Sigmoid colon (tissue), 7 donors: ENCODE results near the gene TDRD7. TPM values are rescaled to one million over a fixed set of nuclear protein-coding genes. Genes with fewer than 3 reads are reported as not detected.
"Not testable (repeated sequence)": the region's sequence is repeated elsewhere in the genome, so short reads cannot be mapped to it uniquely, and the experiment has no call there.

Experiments used
- DNase-seq: peaks from one replicate; pipeline ENCODE4 v3.0.0-alpha.2; 2019
- H3K27ac ChIP-seq, 4 donors: fragments of 200-600 bp; sonication (generic); one replicate each; pipeline ENCODE4 v1.5.1; 2016 to 2019; ENCODE audit warnings: mild to moderate bottlenecking in 1 of 4
- H3K27me3 ChIP-seq, 3 donors: fragments of 200-600 bp; sonication (generic); one replicate each; pipeline ENCODE4 v1.5.1; 2019; ENCODE audit warnings: mild to moderate bottlenecking in 1 of 3
- H3K36me3 ChIP-seq, 4 donors: fragments of 200-600 bp; sonication (generic); one replicate each; pipeline ENCODE4 v1.5.1; 2016 to 2019
- H3K4me1 ChIP-seq, 4 donors: fragments of 200-600 bp; sonication (generic); one replicate each; pipeline ENCODE4 v1.5.1; 2017 to 2019
- H3K4me3 ChIP-seq, 4 donors: fragments of 200-600 bp; sonication (generic); one replicate each; pipeline ENCODE4 v1.5.1; 2017 to 2019; ENCODE audit warnings: mild to moderate bottlenecking in 2 of 4, moderate library complexity in 1 of 4
- H3K9me3 ChIP-seq, 4 donors: fragments of 200-600 bp in 3 of 4; sonication (generic) in 3 of 4; one replicate each; pipeline versions ENCODE4 v1.5.1 to v1.6.1; 2013 to 2019
- CTCF ChIP-seq, 4 experiments: fragments of 450-650 bp in 3 of 4; fragments of 200-600 bp in 1 of 4; IDR thresholded peaks; one replicate each; pipeline ENCODE4 v1.5.1; 2016 to 2019; ENCODE audit warnings: antibody characterized with exemption in 4 of 4, mild to moderate bottlenecking in 3 of 4, moderate library complexity in 2 of 4
- EP300 ChIP-seq, 4 donors: sonication (generic); formaldehyde crosslinking; IDR thresholded peaks; one replicate each; pipeline ENCODE4 v1.6.1; 2017; ENCODE audit warnings: antibody characterized with exemption in 4 of 4
- POLR2A ChIP-seq, 2 donors: fragments of 450-650 bp; IDR thresholded peaks; one replicate each; pipeline ENCODE4 v1.6.1; 2016; ENCODE audit warnings: antibody characterized with exemption in 2 of 2, mild to moderate bottlenecking in 2 of 2, moderate library complexity in 2 of 2
- POLR2AphosphoS5 ChIP-seq, 4 donors: sonication (generic); formaldehyde crosslinking; IDR thresholded peaks; one replicate each; pipeline ENCODE4 v1.6.1; 2017; ENCODE audit warnings: antibody characterized with exemption in 4 of 4
- WGBS, 2 donors: extraction: QIAGEN DNeasy Blood & Tissue Kit; methylation state at CpG; one replicate each; pipeline ENCODE4 v1.1.7; 2013; 5-methylcytosine and 5-hydroxymethylcytosine counted together
- intact Hi-C: fragments of 100-400 bp; cut with DNase I; formaldehyde crosslinking; loops from one replicate; pipeline ENCODE4 v1.15.1; 2023
- polyA plus RNA-seq, 3 donors: library from polyadenylated mRNA; stranded (reverse); fragments of 200-250 nt; gene quantifications; one replicate each; pipeline ENCODE4 v1.2.3, GENCODE V29; 2013
- total RNA-seq, 4 donors: library from RNA; depleted of rRNA; stranded (reverse); fragments of >200 nt; gene quantifications; one replicate each; pipeline ENCODE4 v1.1.0, GENCODE V29; 2016
- donor health status: healthy with polysubstance abuse.
- donor health status: Bipolar disorder and iron deficiency.
- donor health status: healthy.

TDRD7 gene
- total and polyA plus RNA-seq, 7 donors, result 10.5 to 25.7 (median 17.5) TPM

- peaks cover 0 to 19% (median 17%) of the 10 kb centered on the region in 4 donors for H3K4me1 ChIP-seq
- no peak overlapping the region for H3K4me3 ChIP-seq
- TF ChIP-seq EP300 (IDR thresholded peaks at IDR 0.05) (peak in 2 of 4 donors; percentile 21 to 23), POLR2AphosphoS5 (IDR thresholded peaks at IDR 0.05) (peak; percentile 16 to 69 (median 52)), CTCF (IDR thresholded peaks at IDR 0.05) (no peak)
- 97 to 98% methylated on average over 1 of the region's 1 CpG for WGBS, 2 donors
- no peak for DNase-seq
- H3K27me3 ChIP-seq, result no peaks in the 10 kb centered on the region
- no peaks in the 10 kb centered on the region for H3K9me3 ChIP-seq
- peak overlapping the region; percentile 59 to 82 (median 76) for H3K27ac ChIP-seq
- H3K36me3 ChIP-seq, result peaks cover 0 to 24% (median 0%) of the 10 kb centered on the region in 4 donors
- intact Hi-C loops, result no loop called here
These were observed 79.5 kb downstream of the TDRD7 start for GRCh38 chr9:97491216-97491999.

- 97% methylated on average over 36 of the region's 36 CpGs for WGBS, 2 donors
- H3K4me1 ChIP-seq, DNase-seq, intact Hi-C loops, H3K4me3 ChIP-seq, H3K27me3 ChIP-seq, H3K9me3 ChIP-seq, H3K27ac ChIP-seq: not testable (repeated sequence)
- H3K36me3 ChIP-seq, result peaks cover 0 to 14% (median 0%) of the 10 kb centered on the region in 4 donors
These were observed 85.9 kb downstream of the TDRD7 start for GRCh38 chr9:97497558-97498375.

GRCh38 chr9:97498846-97499245 lies 87.0 kb downstream of the TDRD7 start:
- DNase-seq, H3K27ac ChIP-seq, H3K27me3 ChIP-seq, H3K4me3 ChIP-seq, intact Hi-C loops, H3K9me3 ChIP-seq: not testable (repeated sequence)
- H3K4me1 ChIP-seq, result peaks cover 0 to 20% (median 16%) of the 10 kb centered on the region in 4 donors
- WGBS, 2 donors, result 74 to 83% methylated on average over 5 of the region's 5 CpGs
- peaks cover 0 to 14% (median 0%) of the 10 kb centered on the region in 4 donors for H3K36me3 ChIP-seq

GRCh38 chr9:97500263-97500662 lies 88.4 kb downstream of the TDRD7 start:
- H3K27me3 ChIP-seq, result no peaks in the 10 kb centered on the region
- H3K4me3 ChIP-seq, result no peak overlapping the region
- WGBS, 2 donors, result 41 to 48% methylated on average over 5 of the region's 5 CpGs
- TF ChIP-seq EP300 (IDR thresholded peaks at IDR 0.05) (no peak), POLR2A (IDR thresholded peaks at IDR 0.05) (no peak), POLR2AphosphoS5 (IDR thresholded peaks at IDR 0.05) (no peak), CTCF (IDR thresholded peaks at IDR 0.05) (no peak)
- H3K36me3 ChIP-seq, result peaks cover 0 to 14% (median 0%) of the 10 kb centered on the region in 4 donors
- H3K27ac ChIP-seq, result no peak overlapping the region
- H3K4me1 ChIP-seq, result peaks cover 0 to 34% (median 29%) of the 10 kb centered on the region in 4 donors
- intact Hi-C loops, result loop anchor here (2.0 kb wide), 1 partner anchor 27 kb away; no protein-coding TSS in a partner anchor
- no peak for DNase-seq
- H3K9me3 ChIP-seq, result no peaks in the 10 kb centered on the region

GRCh38 chr9:97500765-97501176 lies 88.9 kb downstream of the TDRD7 start:
- TF ChIP-seq CTCF (IDR thresholded peaks at IDR 0.05) (no peak), EP300 (IDR thresholded peaks at IDR 0.05) (no peak), POLR2AphosphoS5 (IDR thresholded peaks at IDR 0.05) (no peak), POLR2A (IDR thresholded peaks at IDR 0.05) (no peak)
- Histone ChIP-seq H3K9me3 (no peaks in the 10 kb centered on the region), H3K4me1 (peaks cover 0 to 36% (median 34%) of the 10 kb centered on the region in 4 donors), H3K27me3 (no peaks in the 10 kb centered on the region), H3K27ac (peak overlapping the region; percentile 76 to 92 (median 80)), H3K36me3 (peaks cover 0 to 12% (median 0%) of the 10 kb centered on the region in 4 donors), H3K4me3 (peak overlapping the region; percentile 30 to 96 (median 82))
- intact Hi-C loops, result loop anchor here (2.0 kb wide), 1 partner anchor 28 kb away; no protein-coding TSS in a partner anchor
- WGBS, 2 donors, result 14% methylated on average over 6 of the region's 6 CpGs
- DNase-seq, result no peak
